GM10248 (cell line): Measurements from ENCODE around the gene AEBP1.

ENCODE experiments used
- CTCF ChIA-PET: fragments of 300-600 bp; sonication (Branson Sonifier 250); formaldehyde crosslinking; extraction: SDS; loops from one replicate; lab custom pipeline; 2021; ENCODE audit warnings: antibody characterized with exemption; lab: Yijun Ruan, JAX
- POLR2A ChIA-PET: fragments of 350-650 bp; sonication (Branson Sonifier 250); formaldehyde crosslinking; extraction: SDS; loops from one replicate; lab custom pipeline; 2020; ENCODE audit warnings: antibody characterized with exemption; lab: Yijun Ruan, JAX
- DNase-seq: peaks from one replicate; pipeline ENCODE4 v3.0.0; 2012; ENCODE audit errors: extremely low spot score
- TF ChIP-seq, protein P1 (sequence below): IDR thresholded peaks from 2 replicates; pipeline ENCODE4 v1.5.1; 2012; ENCODE audit warnings: mild to moderate bottlenecking, low read depth; ENCODE audit errors: extremely low read depth, missing control alignments, control extremely low read depth

AEBP1 gene

DNA sequence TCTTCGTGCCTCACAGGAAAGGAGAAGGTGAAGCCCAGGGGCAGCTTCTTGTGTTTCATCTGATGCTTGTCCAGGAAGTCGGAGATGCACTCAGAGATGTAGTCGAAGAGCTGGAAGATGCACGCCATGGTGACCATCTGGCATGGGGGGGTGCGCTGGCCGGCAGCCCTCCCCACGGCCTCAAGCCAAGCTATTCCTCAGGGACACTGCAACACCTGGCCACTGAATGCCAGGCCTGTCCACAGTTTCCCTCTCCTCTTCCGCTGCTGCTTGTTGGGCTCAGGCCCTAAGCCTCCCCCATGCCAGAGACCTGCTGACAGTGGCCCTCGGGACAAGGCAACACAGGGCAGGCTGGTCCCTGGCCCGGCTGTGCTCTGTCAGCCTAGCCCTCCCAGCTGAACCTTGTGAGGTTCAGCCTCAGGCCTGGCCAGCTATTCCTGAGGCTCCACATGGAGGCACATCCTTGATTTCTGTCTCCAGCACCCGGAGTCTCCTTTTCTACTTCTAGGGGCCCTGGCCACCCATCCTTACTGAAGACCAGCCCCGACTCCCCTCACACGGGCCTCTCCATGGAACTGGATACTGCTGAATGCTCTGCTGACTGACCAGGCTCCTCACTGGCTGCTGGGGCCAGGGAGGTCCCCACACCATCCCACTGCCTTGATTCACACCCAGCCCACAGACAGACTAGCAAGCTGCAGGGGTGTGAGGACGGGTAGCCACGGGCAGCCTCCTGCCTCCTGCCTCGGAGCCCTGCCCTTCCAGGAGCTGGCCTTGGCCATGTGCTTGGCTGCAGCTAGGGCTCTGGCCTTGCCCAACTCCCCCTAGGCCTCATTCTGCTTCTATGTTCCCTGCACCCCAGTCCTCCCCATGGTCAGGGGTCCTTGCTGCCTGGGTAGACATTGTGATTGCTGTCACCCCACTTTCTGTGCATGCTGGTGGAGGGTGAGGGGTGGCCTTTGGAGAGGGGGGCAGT lies 47.1 kb downstream of the AEBP1 start:
- no peak for DNase-seq
- TF ChIP-seq, protein P1, sequence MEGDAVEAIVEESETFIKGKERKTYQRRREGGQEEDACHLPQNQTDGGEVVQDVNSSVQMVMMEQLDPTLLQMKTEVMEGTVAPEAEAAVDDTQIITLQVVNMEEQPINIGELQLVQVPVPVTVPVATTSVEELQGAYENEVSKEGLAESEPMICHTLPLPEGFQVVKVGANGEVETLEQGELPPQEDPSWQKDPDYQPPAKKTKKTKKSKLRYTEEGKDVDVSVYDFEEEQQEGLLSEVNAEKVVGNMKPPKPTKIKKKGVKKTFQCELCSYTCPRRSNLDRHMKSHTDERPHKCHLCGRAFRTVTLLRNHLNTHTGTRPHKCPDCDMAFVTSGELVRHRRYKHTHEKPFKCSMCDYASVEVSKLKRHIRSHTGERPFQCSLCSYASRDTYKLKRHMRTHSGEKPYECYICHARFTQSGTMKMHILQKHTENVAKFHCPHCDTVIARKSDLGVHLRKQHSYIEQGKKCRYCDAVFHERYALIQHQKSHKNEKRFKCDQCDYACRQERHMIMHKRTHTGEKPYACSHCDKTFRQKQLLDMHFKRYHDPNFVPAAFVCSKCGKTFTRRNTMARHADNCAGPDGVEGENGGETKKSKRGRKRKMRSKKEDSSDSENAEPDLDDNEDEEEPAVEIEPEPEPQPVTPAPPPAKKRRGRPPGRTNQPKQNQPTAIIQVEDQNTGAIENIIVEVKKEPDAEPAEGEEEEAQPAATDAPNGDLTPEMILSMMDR, result no peak
- ChIA-PET CTCF (interaction anchor here (1.2 to 1.9 kb wide), 4 partner anchors 30 to 106 kb away, joined by 3 to 4 read pairs (median 4); no protein-coding TSS in a partner anchor), POLR2A (no interaction called here)

DNA sequence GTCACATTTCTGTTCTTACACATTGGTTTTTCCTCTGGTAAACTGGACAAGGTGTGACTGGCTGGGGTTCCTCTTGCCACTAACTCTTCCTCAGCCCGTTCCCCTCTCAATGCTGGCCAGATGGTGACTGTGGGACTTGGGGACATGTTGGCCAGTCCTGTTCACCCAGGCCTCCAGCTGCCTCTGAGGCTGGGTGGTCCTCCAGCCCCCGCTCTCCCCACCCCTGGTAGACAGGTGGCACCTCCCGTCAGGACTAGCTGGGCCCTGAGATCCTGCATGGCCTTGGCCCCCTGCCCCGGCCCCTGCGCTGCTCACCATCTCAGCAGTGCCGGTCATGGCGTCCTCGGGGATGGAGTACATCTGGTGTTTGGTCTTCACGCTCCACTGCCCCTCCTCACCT lies 47.8 kb downstream of the AEBP1 start:
- CTCF ChIA-PET, result no interaction called here

GRCh38 chr7:44152971-44153947 lies 49.1 kb downstream of the AEBP1 start:
- ChIA-PET CTCF (interaction anchor here (0.9 to 1.4 kb wide), 3 partner anchors 10 to 412 kb away, joined by 3 to 4 read pairs (median 4); no protein-coding TSS in a partner anchor), POLR2A (no interaction called here)
- TF ChIP-seq, protein P1, result no peak
- DNase-seq, result no peak

More for the DNA sequence above, 47.8 kb downstream of the AEBP1 start:
- no peak for DNase-seq
- POLR2A ChIA-PET, result no interaction called here
- TF ChIP-seq, protein P1, result no peak

DNA sequence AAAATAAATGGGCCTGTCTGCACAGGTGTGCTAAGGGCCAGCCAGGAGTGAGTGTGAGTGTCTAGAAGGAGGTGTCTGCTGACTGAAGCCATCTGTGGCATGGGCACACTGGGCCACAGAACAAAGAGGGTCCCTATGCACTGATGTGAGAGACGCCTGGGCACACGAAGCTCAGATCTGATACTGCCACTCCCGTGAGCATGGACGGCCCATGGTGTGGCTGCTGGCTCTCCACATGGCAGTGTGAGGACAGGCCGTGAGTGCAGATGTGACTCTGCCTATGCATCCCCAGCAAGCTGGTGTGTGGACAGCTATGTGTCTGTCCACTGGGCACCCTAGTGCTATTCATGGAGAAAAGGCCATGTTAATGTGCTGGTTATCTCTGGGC lies 49.8 kb downstream of the AEBP1 start:
- DNase-seq, result no peak
- TF ChIP-seq, protein P1, result no peak
- ChIA-PET POLR2A (no interaction called here), CTCF (interaction anchor here (1.0 to 1.4 kb wide), 2 partner anchors 41 to 411 kb away, joined by 3 to 4 read pairs; no protein-coding TSS in a partner anchor)

- ChIA-PET POLR2A (no interaction called here), CTCF (no interaction called here)
- TF ChIP-seq, protein P1, result no peak
- no peak for DNase-seq
These were observed 50.6 kb downstream of the AEBP1 start for GRCh38 chr7:44154703-44155102.
